Endothelial cell of umbilical vein (primary cell): ENCODE data around the gene TOMM40L. TPM values are rescaled to one million over a fixed set of nuclear protein-coding genes. Genes with fewer than 3 reads are reported as not detected.

ENCODE experiments used
- BruUV-seq: library from RNA; stranded (reverse); fragments of 400-500 nt; replicated peaks from 2 replicates; lab custom pipeline; 2021; lab: Mats Ljungman, UMichigan
- CTCF ChIA-PET: fragments of 300-600, 350-600 bp; sonication (Branson Sonifier 250); formaldehyde crosslinking; loops from one replicate; lab custom pipeline; 2021; ENCODE audit warnings: antibody characterized with exemption, inconsistent platforms; lab: Charles Lee
- POLR2A ChIA-PET: fragments of 300-600, 350-600 bp; sonication (Branson Sonifier 250); formaldehyde crosslinking; loops from one replicate; lab custom pipeline; 2021; ENCODE audit warnings: antibody characterized with exemption, inconsistent platforms; lab: Charles Lee
- DNase-seq: peaks from one replicate; pipeline ENCODE4 v3.0.0-alpha.2; 2011; ENCODE audit warnings: low read depth, low spot score
- FAIRE-seq: peaks from 2 replicates; lab custom pipeline; 2011; peaks lifted over from hg19 to GRCh38; lab: Jason Lieb, UNC
- H2AFZ ChIP-seq: 2 replicates; pipeline ENCODE4 v1.6.0; 2012; ENCODE audit warnings: low read depth, low read length, control low read depth, inconsistent platforms
- H3K27ac ChIP-seq: 2 replicates; pipeline ENCODE4 v1.5.1; 2011; ENCODE audit warnings: low read depth, mild to moderate bottlenecking, control low read depth, low read length, moderate library complexity; ENCODE audit not compliant: insufficient read depth
- H3K27me3 ChIP-seq, 2 experiments: 2 replicates each; pipeline versions ENCODE4 v1.6.0 to v1.6.1; 2011; ENCODE audit warnings: low read length in 2 of 2, mixed read lengths in 1 of 2; ENCODE audit not compliant: control insufficient read depth in 2 of 2, insufficient read depth in 2 of 2
- H3K36me3 ChIP-seq, 2 experiments: 2 replicates in 1 of 2; 3 replicates in 1 of 2; pipeline ENCODE4 v1.5.1; 2011; ENCODE audit warnings: low read length in 2 of 2, mild to moderate bottlenecking in 1 of 2, moderate library complexity in 1 of 2; ENCODE audit not compliant: control insufficient read depth in 2 of 2, insufficient read depth in 2 of 2; ENCODE audit errors: extremely low read depth in 1 of 2
- H3K4me1 ChIP-seq: 3 replicates; pipeline ENCODE4 v1.5.1; 2011; ENCODE audit warnings: mild to moderate bottlenecking, low read length; ENCODE audit not compliant: control insufficient read depth, insufficient read depth; ENCODE audit errors: extremely low read depth
- H3K4me2 ChIP-seq: 2 replicates; pipeline ENCODE4 v1.6.1; 2011; ENCODE audit warnings: low read length, control low read depth, mixed read lengths; ENCODE audit not compliant: insufficient read depth
- H3K4me3 ChIP-seq, 3 experiments: fragments of 200-600 bp in 1 of 3; sonication (generic), shearing (Covaris generic) in 1 of 3; replicated peaks in 1 of 3; 2 replicates each; pipeline ENCODE4 v1.5.1; 2011 to 2016; ENCODE audit warnings: control low read depth in 3 of 3, low read length in 3 of 3, mild to moderate bottlenecking in 2 of 3, inconsistent platforms in 1 of 3, low read depth in 1 of 3, moderate library complexity in 1 of 3; ENCODE audit not compliant: insufficient read depth in 1 of 3
- H3K79me2 ChIP-seq: 2 replicates; pipeline ENCODE4 v1.6.0; 2012; ENCODE audit warnings: low read length, inconsistent platforms; ENCODE audit not compliant: control insufficient read depth, insufficient read depth
- H3K9ac ChIP-seq: replicated peaks from 2 replicates; pipeline ENCODE3; 2011; ENCODE audit warnings: low read length, control low read depth; ENCODE audit not compliant: insufficient read depth; ENCODE audit errors: extremely low read depth
- H3K9me1 ChIP-seq: replicated peaks from 3 replicates; pipeline ENCODE4 v1.6.0; 2011; ENCODE audit warnings: mild to moderate bottlenecking, low read length; ENCODE audit not compliant: control insufficient read depth, insufficient read depth; ENCODE audit errors: extremely low read depth
- H3K9me3 ChIP-seq: replicated peaks from 2 replicates; pipeline ENCODE4 v1.5.1; 2012; ENCODE audit warnings: low read length, inconsistent platforms; ENCODE audit not compliant: control insufficient read depth, insufficient read depth
- H4K20me1 ChIP-seq: replicated peaks from 2 replicates; pipeline ENCODE3; 2011; ENCODE audit warnings: mild to moderate bottlenecking, low read length; ENCODE audit not compliant: control insufficient read depth, insufficient read depth; ENCODE audit errors: extremely low read depth
- CTCF ChIP-seq, 2 donors: IDR thresholded peaks; 1 replicate in 1 of 2; 2 replicates in 1 of 2; pipeline ENCODE4 v1.5.1; 2011; ENCODE audit warnings: low read length in 2 of 2, mild to moderate bottlenecking in 2 of 2, moderate library complexity in 2 of 2, control low read depth in 1 of 2, inconsistent platforms in 1 of 2, low read depth in 1 of 2; ENCODE audit not compliant: insufficient read depth in 1 of 2; ENCODE audit errors: extremely low read depth in 1 of 2
- EZH2 ChIP-seq: IDR thresholded peaks from 2 replicates; pipeline ENCODE4 v1.6.1; 2012; ENCODE audit warnings: borderline replicate concordance, low read depth, mild to moderate bottlenecking, moderate library complexity, low read length, inconsistent platforms; ENCODE audit not compliant: severe bottlenecking
- FOS ChIP-seq: IDR thresholded peaks from 2 replicates; pipeline ENCODE4 v1.6.1; 2011; ENCODE audit warnings: mild to moderate bottlenecking, low read length, moderate library complexity, borderline replicate concordance; ENCODE audit not compliant: insufficient read depth
- GATA2 ChIP-seq: IDR thresholded peaks from 2 replicates; pipeline ENCODE4 v1.7.0; 2011; ENCODE audit warnings: low read depth, mild to moderate bottlenecking, moderate library complexity, mixed read lengths, low read length; ENCODE audit not compliant: insufficient read length, insufficient read depth
- JUN ChIP-seq: IDR thresholded peaks from 2 replicates; pipeline ENCODE4 v1.6.1; 2011; ENCODE audit warnings: borderline replicate concordance, low read depth; ENCODE audit not compliant: insufficient read length, insufficient read depth
- MAX ChIP-seq: IDR thresholded peaks from 2 replicates; pipeline ENCODE4 v1.6.1; 2011; ENCODE audit not compliant: insufficient read depth, insufficient read length
- MYC ChIP-seq: IDR thresholded peaks from one replicate; pipeline ENCODE4 v1.6.1; 2011; ENCODE audit warnings: mild to moderate bottlenecking, low read depth, low read length
- POLR2A ChIP-seq: IDR thresholded peaks from 2 replicates; pipeline ENCODE4 v1.6.1; 2012; ENCODE audit warnings: low read depth, mild to moderate bottlenecking, control low read depth, low read length
- POLR2AphosphoS5 ChIP-seq: IDR thresholded peaks from 2 replicates; pipeline ENCODE4 v1.6.1; 2012; ENCODE audit warnings: low read depth, mild to moderate bottlenecking, control low read depth, low read length, moderate library complexity; ENCODE audit not compliant: insufficient read depth
- dilution Hi-C: fragments of 300-500 bp; cut with MboI; formaldehyde crosslinking; loops from one replicate; pipeline ENCODE4 v1.15.0; 2019; ENCODE audit warnings: low sequenced_read_pairs; ENCODE audit not compliant: extremely low pct_ligation_motif_present
- intact Hi-C: fragments of 100-400 bp; cut with micrococcal nuclease; formaldehyde crosslinking; loops from one replicate; pipeline ENCODE4 v1.10.0; 2022
- polyA plus RNA-seq, 4 experiments: library from polyadenylated mRNA; depleted of rRNA in 3 of 4; stranded (reverse) in 3 of 4; unstranded in 1 of 4; fragments of >200 nt; gene quantifications; 2 replicates each; pipeline versions ENCODE4 v1.2.1 to v1.2.3, GENCODE V29; 2011 to 2012; ENCODE audit warnings: missing spikeins in 1 of 4
- total RNA-seq: library from RNA; stranded (reverse); gene quantifications from 2 replicates; pipeline ENCODE4 v1.2.3, GENCODE V29; 2021

The TOMM40L gene
- total and polyA plus RNA-seq, 2 donors (not counting 3 experiments of a cell fraction or from before 2014, with no cell fraction given): 18.6 to 18.7 TPM

GRCh38 chr1:161188381-161188780 lies 37.5 kb upstream of the TOMM40L start:
- intact Hi-C loops (loop anchor here (1.0 kb wide), 1 partner anchor 22 kb away; the partner anchor contains the start of gene PPOX), dilution Hi-C loops (no loop called here)
- H3K4me3 ChIP-seq: no peak overlapping the region
- H3K27me3 ChIP-seq: no peaks in the 10 kb centered on the region
- DNase-seq: no peak
- POLR2A ChIA-PET: no interaction called here
- FAIRE-seq: peak; percentile 43
- H4K20me1 ChIP-seq: no peaks in the 10 kb centered on the region
- H3K4me1 ChIP-seq: peaks cover 28% of the 10 kb centered on the region
- H3K9me1 ChIP-seq: no peaks in the 10 kb centered on the region
- BruUV-seq: no TSS peak
- no peak overlapping the region for H3K4me2 ChIP-seq
- H3K9me3 ChIP-seq: no peaks in the 10 kb centered on the region
- H3K9ac ChIP-seq: no peak overlapping the region
- H3K27ac ChIP-seq: no peak overlapping the region
- no peak for TF ChIP-seq MAX
- CTCF ChIA-PET: no interaction called here
- H3K36me3 ChIP-seq: peaks cover 2 to 3% of the 10 kb centered on the region in 2 experiments
- no peaks in the 10 kb centered on the region for H3K79me2 ChIP-seq
- no peak overlapping the region for H2AFZ ChIP-seq

- Histone ChIP-seq H3K4me1 (peaks cover 27% of the 10 kb centered on the region), H3K9ac (no peak overlapping the region), H3K9me1 (no peaks in the 10 kb centered on the region), H3K9me3 (no peaks in the 10 kb centered on the region), H3K4me3 (no peak overlapping the region), H2AFZ (no peak overlapping the region), H3K79me2 (no peaks in the 10 kb centered on the region), H3K4me2 (no peak overlapping the region), H3K27ac (no peak overlapping the region), H3K36me3 (peaks cover 3% of the 10 kb centered on the region in 2 experiments), H3K27me3 (no peaks in the 10 kb centered on the region), H4K20me1 (no peaks in the 10 kb centered on the region)
- no TSS peak for BruUV-seq
- intact Hi-C loops (no loop called here), dilution Hi-C loops (no loop called here)
- DNase-seq: no peak
- ChIA-PET CTCF (interaction anchor here (6.2 kb wide), 1 partner anchor 193 kb away, joined by 54 read pairs; no protein-coding TSS in a partner anchor), POLR2A (no interaction called here)
- TF ChIP-seq GATA2: no peak
- TF ChIP-seq CTCF (IDR thresholded peaks at IDR 0.05; ENCODE audit: extremely low read depth in 1 of 2, insufficient read depth in 1 of 2, low read depth in 1 of 2, low read length in 2 of 2): no peak
- no peak for TF ChIP-seq FOS
- no peak for TF ChIP-seq EZH2
- TF ChIP-seq POLR2AphosphoS5: no peak
- no peak for TF ChIP-seq JUN
- no peak for TF ChIP-seq MAX
- no peak for TF ChIP-seq MYC
- no peak for TF ChIP-seq POLR2A
- FAIRE-seq: no peak
Measured at GRCh38 chr1:161189036-161189435, 36.8 kb upstream of the TOMM40L start.
